Dedifferentiated amniotic fluid mesenchymal stem cell (primary cell): ENCODE results near the gene SASS6.

ENCODE experiments used
- DNase-seq: peaks from one replicate; pipeline ENCODE4 v3.0.0-alpha.2; 2016; ENCODE audit errors: extremely low spot score

SASS6 gene

DNA sequence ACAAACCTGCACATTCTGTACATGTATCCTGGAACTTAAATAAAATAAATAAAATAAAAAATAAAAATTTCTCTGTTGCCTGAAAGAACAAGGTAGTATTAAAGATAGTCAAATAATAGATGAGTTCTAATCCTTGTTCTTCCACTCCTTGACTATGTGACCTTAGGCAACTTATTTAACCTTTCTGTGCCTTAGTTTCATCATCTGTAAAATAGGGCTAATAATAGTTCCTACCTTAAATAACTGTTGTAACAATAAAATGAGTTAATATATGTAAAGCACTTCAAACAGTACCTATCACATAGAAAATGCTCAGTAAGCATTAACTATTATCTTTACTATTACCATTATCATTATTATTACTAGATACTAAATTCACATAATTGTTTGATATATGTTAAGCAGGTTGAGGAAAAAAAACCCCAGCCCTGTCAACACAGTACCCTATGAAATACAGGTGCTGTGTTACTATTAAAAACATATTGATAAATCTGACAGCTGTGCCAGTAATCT is 23.1 kb downstream of the SASS6 start:
- no peak for DNase-seq

DNA sequence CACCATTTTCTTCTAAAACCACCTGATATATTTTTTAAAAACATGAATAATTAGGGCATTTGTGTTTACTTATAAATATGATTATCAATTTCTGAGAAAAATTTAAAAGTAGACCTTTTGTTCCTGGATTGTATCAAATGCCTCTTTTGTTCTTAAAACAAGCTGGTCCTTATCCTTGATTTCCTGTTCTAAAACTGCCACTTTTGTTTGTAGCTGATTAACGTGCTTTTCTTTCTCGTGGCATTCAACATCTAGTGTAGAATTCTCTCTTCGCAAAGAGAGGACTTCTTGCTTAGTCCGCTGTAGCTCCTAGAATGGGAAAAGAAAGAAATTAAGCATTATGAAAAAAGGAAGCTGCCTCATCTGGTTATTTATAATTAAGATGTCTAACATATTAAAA is 25.0 kb downstream of the SASS6 start:
- DNase-seq: no peak

DNA sequence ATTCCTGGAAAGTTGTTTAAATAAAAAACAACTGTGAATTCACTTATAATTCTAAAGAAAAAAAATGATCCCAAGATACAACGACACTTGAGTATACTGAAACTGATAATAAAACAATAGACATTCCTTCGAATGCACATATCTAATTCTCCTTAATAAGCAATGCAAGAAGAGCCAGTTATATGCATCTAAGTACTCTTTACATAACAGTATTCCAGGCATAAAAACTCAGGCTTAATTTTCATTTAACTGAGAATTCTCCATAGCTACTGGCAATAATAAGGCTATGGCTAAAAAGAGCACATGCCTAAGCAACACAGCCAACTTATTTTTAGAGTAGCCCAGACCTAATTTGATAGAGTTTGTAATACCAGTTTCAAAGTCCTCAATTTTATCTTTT is 31.2 kb downstream of the SASS6 start:
- DNase-seq: no peak

DNA sequence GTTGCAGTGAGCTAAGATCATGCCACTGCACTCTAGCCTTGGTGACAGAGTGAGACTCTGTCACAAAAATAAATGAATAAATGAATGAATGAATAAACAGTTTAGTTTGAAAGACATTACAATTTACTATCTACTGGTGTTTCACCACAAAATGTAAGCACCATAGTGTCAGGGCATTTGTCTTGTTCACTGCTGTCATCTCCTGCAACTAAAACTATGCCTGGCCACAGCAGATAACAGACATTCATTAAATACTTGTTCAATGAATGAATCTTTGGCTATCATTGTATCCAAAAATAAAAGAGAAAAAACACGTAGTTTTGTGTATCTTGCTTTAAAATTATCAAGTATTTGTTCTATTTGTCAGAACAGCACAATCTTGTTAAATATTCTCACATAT is 32.5 kb downstream of the SASS6 start:
- no peak for DNase-seq

DNA sequence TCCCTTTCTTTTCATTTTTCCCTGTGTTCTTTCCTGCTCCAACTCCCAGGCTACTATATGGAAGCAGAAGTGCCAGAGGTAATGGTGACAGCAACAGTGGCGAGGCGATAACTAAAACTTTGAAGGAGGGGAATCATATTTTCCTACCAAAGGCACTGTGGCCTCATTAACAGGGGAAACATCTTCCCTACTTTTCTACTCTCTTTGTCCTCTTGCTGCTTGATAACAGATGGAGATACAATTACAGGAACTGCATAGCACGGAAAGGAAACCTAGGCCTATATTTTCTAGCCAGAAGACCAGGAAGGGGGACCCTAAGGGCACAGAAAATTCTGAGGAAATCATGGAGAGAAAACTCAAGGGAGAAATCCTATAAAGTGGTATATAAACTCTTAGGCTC is 42.3 kb downstream of the SASS6 start:
- DNase-seq: no peak

DNA sequence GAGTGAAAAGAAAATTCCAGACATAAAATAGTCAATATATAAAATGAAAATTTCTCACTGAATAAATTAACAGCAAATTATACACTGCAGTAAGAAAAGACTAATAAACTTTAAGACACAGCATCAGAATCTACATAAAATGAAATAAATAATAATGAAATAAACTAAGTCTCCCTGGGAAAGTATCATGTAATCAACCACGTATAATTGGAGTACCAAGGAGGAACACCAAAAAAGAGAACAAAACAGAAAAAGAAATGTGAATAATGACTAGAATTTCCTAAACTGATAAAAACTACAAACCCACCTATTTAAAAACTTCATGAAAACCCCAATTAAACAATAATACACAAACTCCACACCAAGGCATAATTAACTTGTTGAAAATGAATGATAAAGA is 43.6 kb downstream of the SASS6 start:
- no peak for DNase-seq

DNA sequence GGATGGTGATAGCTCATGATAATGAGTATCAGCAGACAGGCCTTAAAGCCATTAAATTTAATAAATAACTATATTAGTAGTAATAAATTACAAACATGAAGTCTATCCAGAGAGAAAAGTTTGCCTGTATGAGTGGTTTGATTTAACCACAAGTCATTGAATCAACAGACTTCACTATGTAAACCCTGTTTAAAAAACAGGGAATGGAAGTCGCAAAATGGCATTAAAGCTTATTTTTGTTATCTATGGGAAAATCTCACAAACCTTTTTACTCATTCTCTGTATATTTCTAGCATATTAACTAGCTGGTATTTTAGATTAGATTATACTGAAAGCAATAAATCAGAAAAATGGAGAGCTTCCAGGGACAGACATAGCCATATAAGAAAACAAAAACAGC is 45.3 kb downstream of the SASS6 start:
- no peak for DNase-seq

DNA sequence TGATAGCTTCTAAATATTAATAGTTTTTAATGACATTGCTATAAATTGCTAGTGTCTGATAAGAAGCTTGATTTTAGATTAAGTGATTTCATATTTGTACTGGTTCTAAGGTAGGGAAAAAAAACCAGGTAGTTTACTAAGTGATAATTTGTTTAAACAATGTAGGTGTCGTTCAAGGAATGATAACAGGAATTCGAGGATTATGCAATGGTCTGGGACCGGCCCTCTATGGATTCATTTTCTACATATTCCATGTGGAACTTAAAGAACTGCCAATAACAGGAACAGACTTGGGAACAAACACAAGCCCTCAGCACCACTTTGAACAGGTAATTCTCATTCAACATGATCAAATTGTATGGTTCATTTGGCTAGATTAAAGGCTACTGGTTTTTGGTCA is 52.4 kb downstream of the SASS6 start:
- DNase-seq: no peak

DNA sequence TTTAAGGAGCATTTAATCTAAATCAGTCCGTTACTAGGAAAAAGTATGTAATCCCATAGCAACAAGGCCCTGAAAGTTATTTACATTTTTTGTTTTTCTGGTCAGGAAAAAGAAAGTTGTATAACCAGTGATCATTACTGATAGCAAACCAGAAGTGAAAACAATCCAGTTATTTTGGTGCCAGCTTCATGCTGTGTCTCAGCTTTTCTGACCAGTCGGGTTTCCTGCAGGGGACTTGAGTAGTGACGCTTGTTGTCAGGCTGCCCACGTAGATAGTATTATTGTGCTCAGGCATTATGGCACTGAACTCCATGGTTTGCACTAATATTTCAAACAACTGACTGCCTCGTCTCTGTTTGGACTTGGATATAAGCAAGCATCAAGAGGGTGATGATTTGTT is 55.2 kb downstream of the SASS6 start:
- DNase-seq: no peak

DNA sequence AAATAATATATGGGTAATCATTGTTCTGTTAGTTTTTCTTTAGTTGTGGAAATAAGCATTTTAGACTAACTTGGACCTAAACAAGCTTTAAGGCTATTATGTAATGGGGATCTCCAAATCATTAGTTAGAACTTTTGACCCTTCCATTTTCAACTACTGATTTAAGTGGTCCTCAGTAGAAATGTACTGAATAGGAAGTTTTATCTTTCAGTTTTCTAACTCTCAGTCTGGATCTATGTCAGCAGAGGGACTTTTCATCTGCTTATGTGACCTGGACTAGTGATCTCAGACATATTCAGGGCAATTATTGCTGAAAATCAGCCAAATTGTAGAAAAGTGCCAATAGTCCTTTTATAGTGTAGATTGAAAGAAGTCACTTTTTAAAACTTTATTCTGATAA is 56.0 kb downstream of the SASS6 start:
- DNase-seq: no peak

DNA sequence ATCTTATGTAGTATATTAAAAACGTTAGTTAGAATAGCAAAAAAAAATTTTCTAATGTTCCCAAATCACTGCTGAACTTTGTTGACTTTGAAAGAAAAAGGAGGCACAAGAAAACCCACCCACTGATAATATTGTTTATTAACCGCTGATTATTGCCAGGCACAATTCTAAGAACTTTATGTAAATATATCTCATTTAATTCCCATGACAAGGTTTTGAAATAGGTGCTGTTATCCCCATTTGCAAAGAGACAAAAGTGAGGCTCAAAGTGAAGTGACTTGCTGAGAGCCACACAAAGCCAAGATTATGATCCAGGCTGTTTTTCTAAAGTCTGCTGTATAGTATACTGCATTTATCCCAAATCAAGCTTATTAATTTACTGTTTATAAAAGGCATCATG is 56.4 kb downstream of the SASS6 start:
- DNase-seq: no peak

DNA sequence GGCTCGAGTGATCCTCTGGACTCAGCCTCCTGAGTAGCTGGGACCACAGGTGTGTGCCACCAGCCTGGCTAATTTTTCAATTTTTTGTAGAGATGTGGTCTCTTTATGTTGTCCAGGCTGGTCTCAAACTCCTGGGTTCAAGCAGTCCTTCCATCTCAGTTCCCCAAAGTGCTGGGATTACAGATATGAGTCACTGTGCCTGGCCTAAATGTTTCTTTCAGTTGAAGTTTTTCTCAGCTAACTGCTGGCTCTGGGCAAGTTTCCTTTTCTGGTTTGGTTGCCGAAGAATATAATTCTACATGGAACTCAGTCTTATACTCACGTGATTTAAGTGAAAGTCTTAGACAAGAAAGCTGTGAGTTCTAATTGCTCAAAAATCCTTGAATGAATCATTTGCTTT is 57.0 kb downstream of the SASS6 start:
- DNase-seq: no peak

DNA sequence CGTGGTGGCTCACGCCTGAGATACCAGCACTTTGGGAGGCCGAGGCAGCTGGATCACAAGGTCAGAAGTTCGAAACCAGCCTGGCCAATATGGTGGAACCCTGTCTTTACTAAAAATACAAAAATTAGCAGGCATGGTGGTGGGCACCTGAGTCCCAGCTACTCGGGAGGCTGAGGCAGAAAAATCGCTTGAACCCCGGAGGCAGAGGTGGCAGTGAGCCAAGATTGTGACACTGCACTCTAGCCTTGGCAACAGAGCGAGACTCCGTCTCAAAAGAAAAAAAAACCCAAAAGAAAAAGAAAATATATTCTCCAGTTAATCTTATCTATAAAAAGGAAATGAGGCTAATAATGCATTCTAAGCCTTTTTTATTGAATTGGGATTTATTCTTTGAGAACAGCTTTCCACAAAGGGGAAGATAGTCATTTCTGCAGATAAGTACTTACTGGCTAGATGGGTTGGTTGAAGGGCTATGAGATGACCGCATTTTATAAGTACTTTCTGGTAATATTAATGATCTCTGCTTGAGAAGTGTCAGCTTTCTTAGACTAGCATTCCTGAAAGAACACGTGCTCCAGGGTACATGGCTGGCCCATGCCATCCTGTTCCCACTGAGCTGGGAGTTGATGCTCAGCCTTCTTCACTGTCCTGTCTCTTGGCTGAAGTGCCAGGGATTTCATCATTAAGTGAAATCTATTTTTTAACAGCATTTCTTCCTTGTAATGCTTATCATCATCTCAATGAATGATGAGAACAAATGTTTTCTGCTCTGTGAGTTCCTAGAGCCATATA is 57.9 kb downstream of the SASS6 start:
- DNase-seq: no peak

DNA sequence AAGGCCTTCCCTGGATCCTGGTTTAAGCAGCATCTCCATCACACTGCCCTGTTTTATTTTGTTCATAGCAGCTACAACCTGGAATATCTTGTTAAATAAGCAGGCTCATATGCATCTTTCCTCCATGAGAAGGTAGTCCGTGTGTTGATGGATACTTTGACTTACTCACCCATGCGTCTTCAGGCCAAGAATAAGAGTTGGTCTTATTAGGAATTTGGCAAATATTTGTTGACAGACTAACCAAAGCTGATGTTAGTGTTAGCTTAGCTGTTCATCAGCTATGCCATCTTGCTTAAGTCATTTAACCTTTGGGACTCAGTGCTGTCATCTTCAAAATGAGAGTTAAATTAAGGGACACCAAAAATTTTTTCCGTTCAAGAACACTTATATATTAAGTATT is 59.2 kb downstream of the SASS6 start:
- DNase-seq: no peak

DNA sequence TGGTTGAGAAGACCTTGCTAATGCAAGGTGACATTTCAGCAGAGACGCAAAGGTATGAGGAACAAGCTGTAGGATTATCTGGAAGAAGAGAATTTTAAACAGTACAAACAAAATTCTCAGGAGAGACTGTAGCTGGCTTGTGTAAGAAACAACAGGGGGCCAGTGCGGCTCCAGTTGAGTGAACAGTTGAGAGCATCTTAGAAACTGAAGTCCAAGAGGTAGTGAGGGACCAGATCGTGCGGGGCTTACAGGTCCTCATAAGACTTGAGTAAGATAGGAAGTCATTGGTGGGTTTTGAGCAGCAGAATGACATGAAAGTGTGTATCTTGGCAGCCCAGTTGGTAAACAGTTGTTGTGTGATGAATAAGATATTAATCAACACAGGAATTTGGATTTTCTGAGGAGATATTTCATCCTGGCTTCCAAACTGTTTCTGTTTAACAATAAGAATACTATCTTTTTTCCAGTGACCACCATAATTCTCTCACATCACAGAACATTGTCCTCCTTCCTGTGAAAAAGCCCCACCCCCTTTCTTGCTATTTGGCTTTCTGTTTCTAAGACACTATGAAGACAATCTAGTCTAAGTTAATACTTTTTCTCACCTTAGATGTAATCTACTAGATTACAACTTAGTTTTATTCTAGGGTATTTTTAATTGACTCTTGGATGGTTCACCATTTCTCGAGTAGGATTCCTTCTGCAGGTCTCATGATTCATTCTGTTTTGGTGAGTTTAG is 62.4 kb downstream of the SASS6 start:
- no peak for DNase-seq

DNA sequence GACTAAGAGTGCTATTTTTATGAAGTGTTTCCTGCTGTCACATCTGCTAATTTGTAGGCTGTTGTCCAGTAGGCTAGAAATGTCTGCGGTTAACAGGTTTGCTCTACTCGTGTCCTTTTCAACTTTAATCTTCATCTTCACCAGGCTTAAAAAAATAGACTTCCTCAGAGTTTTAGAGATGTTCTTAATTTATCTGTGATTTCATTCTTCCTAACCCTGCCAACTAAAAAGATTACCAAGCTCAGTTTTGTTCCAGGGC is 66.8 kb downstream of the SASS6 start:
- DNase-seq: no peak

DNA sequence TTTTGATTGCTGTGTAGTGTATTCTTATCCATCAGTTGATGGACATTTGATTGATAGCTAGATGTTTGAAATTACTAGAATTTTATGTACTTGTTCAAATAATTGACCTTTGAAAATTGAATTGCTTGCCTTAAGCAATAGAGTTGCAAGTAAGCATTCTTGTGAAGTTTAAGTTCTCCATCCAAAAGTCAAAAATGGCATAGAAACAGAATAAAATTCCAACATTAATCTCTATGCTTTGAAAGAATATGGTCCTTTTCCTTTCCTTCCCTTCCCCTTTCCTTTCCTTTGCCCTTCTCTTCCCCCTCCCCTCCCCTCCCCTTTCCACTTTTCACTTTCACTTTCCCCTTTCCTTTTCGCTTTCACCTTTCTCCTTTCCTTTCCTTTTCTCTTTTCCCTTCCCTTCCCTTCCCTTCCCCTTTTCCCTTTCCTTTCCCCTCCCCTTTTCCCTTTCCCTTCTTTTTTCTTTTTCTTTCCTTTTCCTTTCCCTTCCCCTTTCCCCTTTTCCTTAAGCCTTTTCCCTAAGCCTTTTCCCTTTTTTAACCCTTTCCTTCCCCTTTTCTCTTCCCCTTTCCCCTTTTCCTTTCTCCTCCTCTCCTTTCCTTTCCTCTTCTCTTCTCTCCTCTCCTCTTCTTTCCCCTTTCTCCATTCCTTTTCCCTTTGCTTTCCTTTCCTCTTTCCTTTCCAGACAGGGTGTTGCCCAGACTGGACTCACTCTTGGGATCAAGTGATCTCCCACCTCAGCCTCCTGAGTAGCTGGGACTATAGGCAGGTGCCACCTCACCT is 67.4 kb downstream of the SASS6 start:
- DNase-seq: no peak

DNA sequence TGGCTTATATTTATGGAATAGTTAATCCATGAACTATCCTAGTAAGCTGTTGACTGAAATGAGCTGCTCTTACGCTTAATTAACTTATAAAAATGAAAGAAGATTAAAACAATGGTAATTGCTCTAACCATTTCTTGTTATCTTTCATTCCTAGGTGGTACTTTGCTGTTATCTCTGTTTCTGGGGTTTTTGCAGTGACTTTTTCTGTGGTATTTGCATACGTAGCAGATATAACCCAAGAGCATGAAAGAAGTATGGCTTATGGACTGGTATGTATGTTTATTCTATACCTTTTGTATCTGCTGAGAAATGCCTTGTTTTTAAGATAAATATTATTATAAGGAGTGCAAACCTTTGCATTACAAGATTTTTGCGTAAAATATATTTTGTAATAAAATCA is 71.0 kb downstream of the SASS6 start:
- DNase-seq: no peak

DNA sequence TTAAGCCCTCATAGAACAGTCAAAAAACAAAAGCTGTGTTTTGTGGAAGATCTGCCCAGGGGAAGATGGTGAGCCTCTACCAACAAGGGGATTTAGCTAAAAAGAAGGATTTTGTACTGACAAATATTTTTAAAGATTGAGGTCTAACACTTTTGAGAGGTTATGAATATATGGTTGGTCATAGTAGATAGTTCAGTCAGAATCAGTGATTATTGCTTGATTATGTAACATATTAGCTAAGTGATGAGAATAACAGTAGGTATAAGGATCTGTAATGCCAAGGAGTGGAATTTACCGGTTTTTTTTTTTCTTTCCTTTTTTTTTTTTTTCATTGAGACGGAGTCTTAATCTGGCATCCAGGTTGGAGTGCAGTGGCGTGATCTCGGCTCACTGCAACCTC is 79.0 kb downstream of the SASS6 start:
- DNase-seq: no peak

DNA sequence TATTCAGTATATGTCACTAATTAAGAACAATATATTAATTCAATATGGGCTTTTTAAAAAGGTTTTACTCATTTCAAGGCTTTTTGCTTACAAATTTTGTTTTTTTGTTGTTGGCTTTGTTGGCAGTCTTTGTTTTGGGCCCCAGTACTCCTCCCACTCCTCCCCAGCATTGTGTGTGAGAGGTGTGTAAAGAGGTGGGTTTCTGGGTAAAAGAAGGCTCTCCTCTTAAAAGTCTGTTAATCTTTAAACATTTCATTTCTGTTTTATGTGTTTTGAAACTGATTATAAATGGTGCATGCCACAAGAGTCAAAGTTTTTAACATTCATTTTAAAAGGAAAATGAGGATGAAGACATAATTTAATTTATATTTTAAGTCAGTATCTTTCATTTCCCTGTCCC is 79.6 kb downstream of the SASS6 start:
- DNase-seq: no peak

DNA sequence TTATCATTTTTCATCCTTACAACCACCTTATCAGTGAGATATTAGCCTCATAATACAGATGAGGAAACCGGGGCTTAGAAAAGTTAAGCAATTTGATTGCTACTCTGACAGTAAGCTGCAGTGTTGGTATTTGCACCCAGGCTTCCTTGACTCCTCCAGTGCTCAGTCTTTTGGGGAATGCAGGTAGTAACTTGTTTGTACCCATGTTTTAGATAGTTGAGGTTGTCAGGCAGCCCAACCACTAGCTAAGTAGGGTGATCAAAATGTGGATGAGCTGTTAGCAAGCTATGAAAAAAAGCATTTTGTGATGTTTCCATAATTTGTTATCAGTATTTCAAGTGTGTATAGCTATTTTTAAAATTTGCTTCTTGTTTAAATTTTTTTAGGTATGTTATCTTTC is 80.8 kb downstream of the SASS6 start:
- no peak for DNase-seq

DNA sequence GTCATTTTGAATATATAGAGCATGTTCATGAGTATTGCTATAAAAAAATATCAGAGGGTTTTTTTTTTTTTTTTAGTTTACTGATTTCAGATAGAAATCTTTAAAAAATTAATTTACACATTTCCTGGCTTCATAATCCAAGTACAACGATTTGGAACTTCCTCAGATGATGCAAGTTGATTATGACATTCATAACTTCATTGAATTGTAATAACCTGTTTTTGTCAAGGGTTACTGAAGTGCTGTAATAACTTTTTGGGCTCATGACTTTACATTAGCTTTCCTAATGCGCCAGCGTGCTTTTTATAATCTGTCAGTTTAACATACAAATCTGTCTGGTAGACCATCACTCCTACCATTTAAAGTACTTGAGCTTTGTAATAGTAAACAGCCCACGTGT is 81.3 kb downstream of the SASS6 start:
- DNase-seq: no peak

DNA sequence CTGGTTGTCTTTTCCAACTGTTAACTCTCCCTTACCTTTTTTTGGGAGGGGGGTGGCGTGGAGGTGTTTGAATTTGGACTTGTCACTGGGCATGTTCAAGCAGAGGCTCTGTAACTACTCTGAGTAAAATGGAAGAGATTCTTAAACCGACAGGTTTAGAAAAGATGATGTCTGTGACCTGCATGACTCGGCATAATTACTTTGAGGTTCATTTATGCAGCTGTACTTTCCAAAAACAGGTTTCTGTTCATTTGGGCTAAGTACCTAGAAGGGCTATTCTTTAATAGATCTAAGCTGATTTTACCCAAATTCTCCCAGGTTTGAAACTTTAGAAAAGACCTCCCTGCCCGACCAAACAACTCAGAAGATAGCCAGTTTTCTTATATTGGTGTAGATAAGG is 82.6 kb downstream of the SASS6 start:
- DNase-seq: no peak
